Measurements from ENCODE around the gene DEGS1. TPM values are rescaled to one million over a fixed set of nuclear protein-coding genes. Genes with fewer than 3 reads are reported as not detected.

Gene DEGS1
- polyA plus RNA-seq, 1 donor from 2014 or later: 53.7 TPM

DNA sequence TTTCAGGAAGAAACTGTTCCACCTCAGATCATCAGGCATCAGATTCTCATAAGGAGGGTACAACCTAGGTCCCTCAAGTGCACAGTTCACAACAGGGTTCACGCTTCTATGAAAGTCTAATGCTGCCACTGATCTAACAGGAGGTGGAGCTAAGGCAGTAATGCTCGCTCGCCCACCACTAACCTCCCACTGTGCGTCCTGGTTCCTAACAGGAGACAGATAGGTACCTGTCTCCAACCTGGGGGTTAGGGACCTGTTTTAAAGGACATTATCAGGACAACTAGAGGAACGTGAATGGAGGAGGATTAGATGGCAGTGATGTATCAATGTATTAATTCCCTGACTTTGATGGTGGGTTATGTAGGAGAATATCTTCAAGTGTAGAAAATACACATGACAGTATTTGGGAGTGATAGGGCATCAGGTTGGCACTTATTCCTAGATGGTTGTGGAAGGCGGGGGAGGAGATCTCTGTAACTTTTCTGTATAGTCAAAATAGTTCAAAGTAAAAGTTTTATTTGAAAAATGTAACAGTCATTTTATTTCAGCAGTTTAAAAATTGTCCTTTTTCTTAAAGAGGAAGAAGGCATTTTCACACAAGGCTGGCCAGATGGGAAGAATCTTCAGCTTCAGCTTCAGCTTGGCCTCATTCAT is 43.9 kb downstream of the DEGS1 start:
- Histone ChIP-seq H4K20me1 (ENCODE audit: insufficient read depth) (no peaks in the 10 kb centered on the region), H3K4me3 (ENCODE audit: low read length) (no peak overlapping the region), H2AFZ (ENCODE audit: low read depth, low read length) (no peak overlapping the region), H3K9me2 (ENCODE audit: insufficient read depth, low read length) (no peaks in the 10 kb centered on the region), H3K36me3 (ENCODE audit: insufficient read depth, low read length) (no peaks in the 10 kb centered on the region), H3K9me3 (ENCODE audit: low read length) (no peaks in the 10 kb centered on the region), H3F3A (ENCODE audit: insufficient read depth, low read length, poor library complexity, severe bottlenecking) (no peaks in the 10 kb centered on the region), H3K27ac (ENCODE audit: low read length) (no peak overlapping the region), H3K9ac (ENCODE audit: low read length) (no peak overlapping the region), H3K4me2 (ENCODE audit: low read length) (no peak overlapping the region), H3K27me3 (ENCODE audit: insufficient read depth, low read depth, low read length) (no peaks in the 10 kb centered on the region), H3K79me2 (replicated peaks; ENCODE audit: insufficient read depth, low read length) (no peaks in the 10 kb centered on the region)
- TF ChIP-seq EZH2 (IDR thresholded peaks at IDR 0.05; ENCODE audit: borderline replicate concordance, insufficient read depth, low read length, poor library complexity, severe bottlenecking) (no peak), TAF1 (IDR thresholded peaks at IDR 0.05; ENCODE audit: low read depth) (no peak)

DNA sequence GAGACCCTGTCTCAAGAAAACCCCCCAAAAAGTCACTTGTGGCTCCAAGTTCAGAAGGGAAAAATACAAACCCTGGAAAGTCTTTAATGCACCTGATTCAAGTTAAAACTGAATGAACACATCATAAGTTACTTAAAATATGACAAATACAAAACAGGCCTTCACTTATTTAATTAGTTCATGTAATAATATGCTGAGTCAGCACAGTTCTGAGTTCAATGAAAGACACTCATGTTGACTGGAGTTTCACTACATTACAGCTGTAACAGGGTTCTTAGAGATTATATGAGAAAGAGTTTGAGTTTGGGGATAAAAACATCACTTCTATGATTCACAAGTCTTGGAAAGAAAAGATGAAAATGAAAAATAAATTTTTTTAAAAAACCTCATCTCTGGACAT is 51.0 kb downstream of the DEGS1 start:
- Histone ChIP-seq H3K27me3 (ENCODE audit: insufficient read depth, low read depth, low read length) (no peaks in the 10 kb centered on the region), H3K27ac (ENCODE audit: low read length) (no peak overlapping the region), H3K9ac (ENCODE audit: low read length) (no peak overlapping the region), H3K4me2 (ENCODE audit: low read length) (no peak overlapping the region), H4K20me1 (ENCODE audit: insufficient read depth) (no peaks in the 10 kb centered on the region), H2AFZ (ENCODE audit: low read depth, low read length) (no peak overlapping the region), H3K9me3 (ENCODE audit: low read length) (no peaks in the 10 kb centered on the region), H3K9me2 (ENCODE audit: insufficient read depth, low read length) (no peaks in the 10 kb centered on the region), H3K4me3 (ENCODE audit: low read length) (no peak overlapping the region), H3K79me2 (replicated peaks; ENCODE audit: insufficient read depth, low read length) (no peaks in the 10 kb centered on the region), H3K36me3 (ENCODE audit: insufficient read depth, low read length) (no peaks in the 10 kb centered on the region), H3F3A (ENCODE audit: insufficient read depth, low read length, poor library complexity, severe bottlenecking) (no peaks in the 10 kb centered on the region)
- TF ChIP-seq RAD21 (conservative IDR thresholded peaks at IDR 0.05): no peak
- TF ChIP-seq, protein P1, sequence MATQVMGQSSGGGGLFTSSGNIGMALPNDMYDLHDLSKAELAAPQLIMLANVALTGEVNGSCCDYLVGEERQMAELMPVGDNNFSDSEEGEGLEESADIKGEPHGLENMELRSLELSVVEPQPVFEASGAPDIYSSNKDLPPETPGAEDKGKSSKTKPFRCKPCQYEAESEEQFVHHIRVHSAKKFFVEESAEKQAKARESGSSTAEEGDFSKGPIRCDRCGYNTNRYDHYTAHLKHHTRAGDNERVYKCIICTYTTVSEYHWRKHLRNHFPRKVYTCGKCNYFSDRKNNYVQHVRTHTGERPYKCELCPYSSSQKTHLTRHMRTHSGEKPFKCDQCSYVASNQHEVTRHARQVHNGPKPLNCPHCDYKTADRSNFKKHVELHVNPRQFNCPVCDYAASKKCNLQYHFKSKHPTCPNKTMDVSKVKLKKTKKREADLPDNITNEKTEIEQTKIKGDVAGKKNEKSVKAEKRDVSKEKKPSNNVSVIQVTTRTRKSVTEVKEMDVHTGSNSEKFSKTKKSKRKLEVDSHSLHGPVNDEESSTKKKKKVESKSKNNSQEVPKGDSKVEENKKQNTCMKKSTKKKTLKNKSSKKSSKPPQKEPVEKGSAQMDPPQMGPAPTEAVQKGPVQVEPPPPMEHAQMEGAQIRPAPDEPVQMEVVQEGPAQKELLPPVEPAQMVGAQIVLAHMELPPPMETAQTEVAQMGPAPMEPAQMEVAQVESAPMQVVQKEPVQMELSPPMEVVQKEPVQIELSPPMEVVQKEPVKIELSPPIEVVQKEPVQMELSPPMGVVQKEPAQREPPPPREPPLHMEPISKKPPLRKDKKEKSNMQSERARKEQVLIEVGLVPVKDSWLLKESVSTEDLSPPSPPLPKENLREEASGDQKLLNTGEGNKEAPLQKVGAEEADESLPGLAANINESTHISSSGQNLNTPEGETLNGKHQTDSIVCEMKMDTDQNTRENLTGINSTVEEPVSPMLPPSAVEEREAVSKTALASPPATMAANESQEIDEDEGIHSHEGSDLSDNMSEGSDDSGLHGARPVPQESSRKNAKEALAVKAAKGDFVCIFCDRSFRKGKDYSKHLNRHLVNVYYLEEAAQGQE (IDR thresholded peaks at IDR 0.05; ENCODE audit: borderline replicate concordance): no peak

DNA sequence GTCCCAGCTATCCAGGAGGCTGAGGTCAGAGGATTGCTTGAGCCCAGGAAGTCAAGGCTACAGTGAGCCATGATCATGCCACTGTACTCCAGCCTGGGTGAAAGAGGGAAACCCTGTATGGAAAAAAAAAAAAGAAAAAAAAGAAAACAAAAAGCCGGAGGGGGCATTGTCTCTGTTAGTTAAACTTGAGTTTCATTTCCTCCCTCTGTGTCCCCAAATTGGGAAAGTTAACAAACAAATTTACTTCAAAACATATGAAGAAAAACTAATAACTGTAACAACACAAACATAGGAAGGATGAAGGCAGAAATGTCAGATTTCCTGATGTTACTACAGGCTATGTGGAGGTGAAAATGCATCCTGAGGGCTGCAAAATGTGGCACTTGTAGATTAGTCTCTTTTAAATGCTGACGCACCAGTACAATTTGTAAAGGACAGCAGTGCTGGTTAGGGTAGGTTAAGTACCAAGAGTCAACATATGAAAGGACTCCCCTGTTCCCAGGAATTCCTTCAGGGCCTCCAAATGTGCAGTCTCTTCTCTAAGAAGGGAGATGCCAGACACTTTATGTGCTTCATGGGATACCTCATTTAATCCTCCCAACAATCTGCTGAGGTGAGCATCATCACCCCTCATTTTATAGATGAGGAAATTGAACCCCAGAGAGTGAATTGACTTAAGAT is 52.9 kb downstream of the DEGS1 start:
- Histone ChIP-seq H3F3A (ENCODE audit: insufficient read depth, low read length, poor library complexity, severe bottlenecking) (no peaks in the 10 kb centered on the region), H3K4me2 (ENCODE audit: low read length) (no peak overlapping the region), H3K4me3 (ENCODE audit: low read length) (no peak overlapping the region), H3K9ac (ENCODE audit: low read length) (no peak overlapping the region), H3K9me3 (ENCODE audit: low read length) (no peaks in the 10 kb centered on the region), H2AFZ (ENCODE audit: low read depth, low read length) (no peak overlapping the region), H4K20me1 (ENCODE audit: insufficient read depth) (no peaks in the 10 kb centered on the region), H3K27me3 (ENCODE audit: insufficient read depth, low read depth, low read length) (no peaks in the 10 kb centered on the region), H3K36me3 (ENCODE audit: insufficient read depth, low read length) (no peaks in the 10 kb centered on the region), H3K27ac (ENCODE audit: low read length) (no peak overlapping the region), H3K9me2 (ENCODE audit: insufficient read depth, low read length) (no peaks in the 10 kb centered on the region), H3K79me2 (replicated peaks; ENCODE audit: insufficient read depth, low read length) (no peaks in the 10 kb centered on the region)
- TF ChIP-seq CTCF (IDR thresholded peaks at IDR 0.05; ENCODE audit: poor library complexity, severe bottlenecking): no peak

Data from neural cell (in vitro differentiated cells).